G401.6 (cell line): ENCODE data around the gene ZNF248.
"Not testable (repeated sequence)": the region's sequence is repeated elsewhere in the genome, so short reads cannot be mapped to it uniquely, and the experiment has no call there.

Experiments used
- FAIRE-seq: peaks from 2 replicates; lab custom pipeline; 2012; peaks lifted over from hg19 to GRCh38; lab: Jason Lieb, UNC

Gene ZNF248

GRCh38 chr10:37857287-37858211 lies at the start of gene ZNF248:
TSS of gene ZNF248 (minus strand) at chr10:37857610. CDS start at chr10:37856310, 1,300 bp downstream.
- peak; percentile 83 for FAIRE-seq

DNA sequence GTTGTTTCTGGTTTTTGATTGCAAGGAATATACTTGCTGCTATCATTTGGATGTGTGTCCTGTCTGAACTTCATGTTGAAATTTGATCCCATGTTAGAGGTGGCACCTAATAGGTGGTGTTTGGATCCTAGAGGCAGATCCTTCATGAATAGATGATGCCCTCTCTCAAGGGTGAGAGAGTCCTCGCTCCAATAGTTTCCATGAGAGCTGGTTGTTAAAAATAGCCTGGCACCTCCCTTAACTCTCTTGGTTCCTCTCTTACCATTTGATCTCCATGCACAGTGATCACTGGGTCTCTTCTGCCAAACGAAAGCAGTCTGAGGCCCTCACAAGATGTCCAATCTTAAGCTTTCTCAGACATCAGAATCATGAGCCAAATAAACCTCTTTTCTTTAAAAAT lies 49.0 kb upstream of the ZNF248 start:
- no peak for FAIRE-seq

DNA sequence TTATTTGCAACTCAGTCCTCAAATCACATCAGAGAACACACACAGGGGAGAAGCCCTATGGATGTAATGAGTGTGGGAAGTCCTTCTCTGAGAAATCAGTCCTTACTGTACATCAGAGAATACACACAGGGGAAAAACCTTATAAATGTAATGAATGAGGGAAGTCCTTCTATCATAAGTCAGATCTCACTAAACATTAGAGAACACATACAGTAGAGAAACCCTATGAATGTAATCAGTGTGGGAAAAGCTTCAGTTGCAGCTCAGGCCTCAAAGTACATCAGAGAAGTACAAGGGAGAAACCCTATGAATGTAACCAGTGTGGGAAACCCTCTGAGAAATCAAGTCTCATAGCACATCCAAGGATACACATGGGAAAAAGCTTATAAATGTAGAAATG lies 39.0 kb upstream of the ZNF248 start:
- FAIRE-seq: no peak

DNA sequence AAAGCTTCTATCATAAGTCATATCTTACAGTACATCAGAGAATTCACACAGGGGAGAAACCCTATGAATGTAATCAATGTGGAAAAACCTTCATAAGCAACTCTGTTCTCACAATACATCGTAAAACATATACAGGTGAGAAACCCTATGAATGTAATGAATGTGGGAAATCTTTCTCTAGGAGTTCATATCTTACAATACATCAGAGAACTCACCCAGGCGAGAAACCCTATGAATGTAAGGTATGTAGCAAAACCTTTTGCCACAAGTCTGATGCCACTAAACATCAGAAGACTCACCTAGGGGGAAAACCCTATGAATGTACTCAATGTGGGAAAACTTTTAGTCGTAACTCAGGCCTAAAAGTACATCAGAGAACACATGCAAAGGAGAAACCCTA lies 38.3 kb upstream of the ZNF248 start:
- FAIRE-seq: no peak

- FAIRE-seq: no peak
Measured at GRCh38 chr10:37885850-37886249, 28.4 kb upstream of the ZNF248 start.

GRCh38 chr10:37872955-37873354 lies 15.5 kb upstream of the ZNF248 start:
- no peak for FAIRE-seq

DNA sequence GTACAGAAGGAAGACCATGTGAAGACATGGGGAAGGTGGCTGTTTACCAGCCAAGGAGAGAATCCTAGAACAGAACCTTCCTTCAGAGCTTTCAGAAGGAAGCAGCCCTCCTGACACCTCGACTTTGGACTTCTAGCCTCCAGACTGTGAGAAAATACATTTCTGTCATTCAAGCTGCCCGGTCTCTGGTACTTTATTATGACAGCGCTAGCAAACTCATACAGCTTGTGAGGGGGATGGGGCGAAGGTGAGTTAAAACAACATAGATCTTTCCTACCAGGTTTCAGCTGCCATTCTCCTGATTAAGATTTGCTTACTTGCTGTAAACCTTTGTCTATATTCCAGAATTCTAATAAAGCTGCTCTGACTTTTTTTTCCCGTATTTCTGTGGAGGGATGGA lies 14.9 kb upstream of the ZNF248 start:
- FAIRE-seq: no peak

- no peak for FAIRE-seq
Measured at GRCh38 chr10:37871568-37872251, 14.3 kb upstream of the ZNF248 start.

DNA sequence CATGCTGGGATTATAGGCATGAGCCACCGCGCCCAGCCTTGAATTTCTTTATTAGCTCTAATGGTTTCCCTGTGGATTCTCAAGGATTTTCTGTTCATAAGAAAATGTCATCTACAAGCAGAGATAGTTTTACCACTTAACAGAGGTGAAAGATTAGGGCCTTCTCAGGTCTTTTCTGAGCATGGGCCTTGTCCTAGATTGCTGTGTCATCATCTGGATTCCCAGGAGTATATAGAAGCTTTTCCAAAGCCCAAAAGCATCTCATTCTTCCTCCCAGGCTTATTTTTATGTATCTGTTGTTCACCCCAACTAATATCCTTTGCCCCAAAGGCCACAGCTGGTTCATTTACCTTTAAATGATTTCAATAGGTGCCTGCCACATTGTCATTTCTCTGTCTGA lies 13.7 kb upstream of the ZNF248 start:
- no peak for FAIRE-seq

DNA sequence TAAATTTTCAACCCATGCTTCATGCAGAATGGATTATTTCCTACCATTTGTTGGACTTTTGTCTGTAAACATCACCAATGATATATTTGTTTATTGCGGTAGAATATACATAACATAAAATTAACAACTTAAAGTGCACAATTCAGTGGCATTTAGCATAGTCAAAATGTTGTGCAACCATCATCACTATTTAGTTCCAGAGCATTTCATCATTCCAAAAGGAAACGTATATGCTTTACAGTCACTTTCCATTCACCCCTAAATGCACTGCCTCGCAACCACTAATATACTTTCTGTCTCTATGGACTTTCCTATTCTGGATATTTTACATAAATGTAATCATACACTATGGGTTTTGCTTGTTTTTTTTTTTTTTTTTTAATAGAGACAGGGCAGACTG lies 11.4 kb upstream of the ZNF248 start:
- no peak for FAIRE-seq

GRCh38 chr10:37865957-37866803 lies 8.8 kb upstream of the ZNF248 start:
- FAIRE-seq: no peak

- no peak for FAIRE-seq
Measured at GRCh38 chr10:37865264-37865663, 7.9 kb upstream of the ZNF248 start.

DNA sequence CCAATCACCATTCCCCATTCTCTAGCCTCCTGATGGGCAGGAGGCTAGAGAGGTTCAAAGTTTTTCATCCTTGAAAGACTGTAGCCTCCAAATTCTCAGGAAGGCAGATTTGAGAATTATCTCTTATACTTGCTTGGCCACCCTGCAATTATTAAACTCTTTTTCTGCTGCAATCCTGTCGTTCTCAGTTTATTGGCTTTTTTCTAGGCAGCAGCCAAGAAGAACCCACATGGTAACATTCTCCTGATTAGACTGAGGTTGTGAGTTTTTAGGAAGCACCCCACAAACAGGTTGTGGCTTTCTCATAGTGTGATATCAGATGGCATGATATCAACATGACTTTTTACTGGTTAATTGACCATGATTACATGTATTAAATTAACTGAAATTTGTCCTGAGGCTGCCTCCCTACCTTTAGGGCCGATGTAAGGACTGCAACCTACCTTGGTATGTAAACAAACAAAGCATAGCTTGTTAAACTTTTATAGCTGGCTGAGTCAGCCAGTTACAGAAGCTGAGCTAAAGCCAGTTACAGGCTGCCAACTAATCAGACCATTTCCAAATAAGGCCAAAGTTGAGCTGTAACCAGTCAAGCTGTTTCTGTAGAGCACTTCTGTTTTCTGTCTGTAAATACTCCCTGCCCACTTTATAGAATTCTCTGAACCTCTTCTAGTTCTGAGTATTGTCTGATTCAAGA lies 3.2 kb upstream of the ZNF248 start:
- FAIRE-seq: no peak

DNA sequence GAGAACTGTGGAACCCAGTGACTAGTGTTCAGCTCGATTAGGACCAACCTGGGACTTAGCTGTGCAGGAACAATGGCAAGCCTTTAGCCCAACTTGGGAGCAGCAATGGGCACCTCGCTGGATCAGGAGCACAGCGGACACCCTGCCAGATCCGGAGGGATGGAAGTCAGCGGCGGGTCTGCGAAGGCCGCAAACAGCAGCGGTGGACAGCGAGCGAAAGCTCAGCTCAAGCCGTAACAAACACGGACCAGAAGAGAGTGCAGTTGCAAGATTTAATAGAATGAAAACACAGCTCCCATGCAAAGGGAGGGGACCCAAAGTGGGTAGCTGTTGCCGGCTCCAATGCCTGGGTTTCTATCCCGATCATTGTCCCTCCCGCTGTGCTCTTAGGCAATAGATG lies 1.9 kb upstream of the ZNF248 start:
- FAIRE-seq: not testable (repeated sequence)

DNA sequence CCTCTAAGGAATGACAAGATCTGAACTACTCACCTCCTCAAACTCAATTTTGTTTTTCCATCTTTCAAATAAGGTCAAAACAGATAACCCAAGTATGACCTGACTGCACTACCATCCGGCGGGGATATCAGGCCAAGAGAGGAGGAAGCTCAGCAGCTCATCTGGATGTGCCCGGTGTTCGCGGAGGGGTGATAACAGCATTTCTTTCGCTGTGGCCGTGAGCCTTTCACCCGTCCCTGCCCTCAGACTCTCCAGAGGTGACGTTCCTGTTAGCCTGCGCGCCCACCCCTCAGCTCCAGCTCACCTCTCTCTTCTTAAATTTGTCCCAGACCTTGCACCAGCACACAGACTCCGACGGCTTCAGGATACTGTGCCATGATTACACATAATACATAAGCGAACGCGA lies 526 bp downstream of the ZNF248 start:
- no peak for FAIRE-seq

- FAIRE-seq: no peak
Measured at GRCh38 chr10:37855636-37856035, 1.8 kb downstream of the ZNF248 start.

DNA sequence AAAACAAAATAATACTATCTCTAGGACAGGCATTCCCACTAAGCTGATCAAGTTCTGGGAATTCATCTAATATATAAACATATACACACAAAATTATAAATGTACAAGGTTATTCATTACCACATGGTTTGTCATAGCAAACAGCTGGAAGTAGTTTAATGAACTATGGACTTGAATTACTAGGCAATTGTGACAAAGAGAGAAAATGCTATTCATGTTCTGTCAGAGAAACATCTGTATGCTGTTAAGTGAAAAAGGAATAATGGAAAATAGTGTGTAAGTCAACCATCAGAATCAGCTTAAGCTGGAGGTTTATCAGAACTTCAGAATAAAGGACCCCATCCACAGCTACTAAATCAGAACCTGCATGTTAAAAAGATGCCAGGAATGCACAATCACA lies 2.8 kb downstream of the ZNF248 start:
- no peak for FAIRE-seq

DNA sequence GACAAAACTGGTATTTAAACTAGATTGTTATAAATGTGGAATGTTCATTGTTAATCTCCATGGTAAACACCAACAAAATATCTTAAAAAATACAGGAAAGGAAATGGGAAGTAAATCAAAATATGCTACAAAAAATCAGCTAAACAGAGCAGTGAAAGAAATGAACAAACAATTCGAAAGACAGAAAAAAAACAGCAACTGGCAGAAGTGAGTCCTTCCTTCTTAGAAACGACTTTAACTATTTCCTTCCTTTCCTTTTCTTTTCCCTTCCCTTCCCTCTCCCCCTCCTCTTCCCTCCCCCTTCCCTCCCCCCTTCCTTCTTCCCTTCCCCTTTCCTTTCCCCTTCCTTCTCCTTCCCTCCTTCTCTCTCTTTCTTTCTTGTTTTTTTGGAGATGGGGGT lies 12.8 kb downstream of the ZNF248 start:
- no peak for FAIRE-seq

DNA sequence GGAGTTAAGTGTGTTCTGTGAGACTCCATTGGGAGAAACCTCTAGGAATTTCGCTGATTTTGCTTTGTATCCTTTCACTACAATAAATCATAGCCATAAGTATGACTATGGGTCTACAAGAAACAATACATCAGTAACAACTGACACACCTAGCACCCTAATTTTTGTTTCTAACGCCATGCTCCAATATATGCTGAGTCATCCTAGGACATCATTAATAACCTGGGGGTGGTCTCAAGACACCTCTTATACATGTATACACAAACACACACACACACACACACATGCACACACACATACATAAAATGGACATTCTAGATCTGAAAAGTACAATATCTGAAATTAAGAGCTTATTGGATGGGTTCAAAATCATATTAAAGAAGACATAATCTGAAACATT lies 18.2 kb downstream of the ZNF248 start:
- FAIRE-seq: no peak

GRCh38 chr10:37831495-37832333 lies 25.7 kb downstream of the ZNF248 start:
- no peak for FAIRE-seq

- FAIRE-seq: no peak
Measured at GRCh38 chr10:37826806-37827205, 30.6 kb downstream of the ZNF248 start.
